Measurements from ENCODE around the gene CENPT.

DNA sequence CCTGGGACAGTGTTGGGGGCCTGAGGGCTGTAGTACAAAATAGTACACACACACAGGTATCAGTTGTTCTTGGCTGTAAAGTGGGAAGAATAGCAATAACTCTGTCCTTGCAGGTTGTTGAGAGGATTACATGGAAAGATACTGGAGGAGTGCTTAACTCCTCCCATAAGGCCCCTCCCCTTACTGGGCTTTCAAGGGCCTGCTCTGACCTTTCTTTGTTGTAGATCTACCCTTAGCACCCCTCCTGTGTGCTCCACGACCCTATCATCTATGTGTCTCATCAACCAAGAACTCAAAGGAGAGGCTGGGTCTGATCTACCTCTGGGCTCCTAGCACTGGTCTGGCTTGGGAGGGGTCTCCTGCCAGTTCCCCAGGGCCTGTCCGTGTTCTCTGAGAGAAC lies 17.1 kb upstream of the CENPT start:
- TF ChIP-seq, protein P1, sequence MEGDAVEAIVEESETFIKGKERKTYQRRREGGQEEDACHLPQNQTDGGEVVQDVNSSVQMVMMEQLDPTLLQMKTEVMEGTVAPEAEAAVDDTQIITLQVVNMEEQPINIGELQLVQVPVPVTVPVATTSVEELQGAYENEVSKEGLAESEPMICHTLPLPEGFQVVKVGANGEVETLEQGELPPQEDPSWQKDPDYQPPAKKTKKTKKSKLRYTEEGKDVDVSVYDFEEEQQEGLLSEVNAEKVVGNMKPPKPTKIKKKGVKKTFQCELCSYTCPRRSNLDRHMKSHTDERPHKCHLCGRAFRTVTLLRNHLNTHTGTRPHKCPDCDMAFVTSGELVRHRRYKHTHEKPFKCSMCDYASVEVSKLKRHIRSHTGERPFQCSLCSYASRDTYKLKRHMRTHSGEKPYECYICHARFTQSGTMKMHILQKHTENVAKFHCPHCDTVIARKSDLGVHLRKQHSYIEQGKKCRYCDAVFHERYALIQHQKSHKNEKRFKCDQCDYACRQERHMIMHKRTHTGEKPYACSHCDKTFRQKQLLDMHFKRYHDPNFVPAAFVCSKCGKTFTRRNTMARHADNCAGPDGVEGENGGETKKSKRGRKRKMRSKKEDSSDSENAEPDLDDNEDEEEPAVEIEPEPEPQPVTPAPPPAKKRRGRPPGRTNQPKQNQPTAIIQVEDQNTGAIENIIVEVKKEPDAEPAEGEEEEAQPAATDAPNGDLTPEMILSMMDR (IDR thresholded peaks at IDR 0.05) = no peak
- no peak for TF ChIP-seq ZFX (IDR thresholded peaks at IDR 0.05; ENCODE audit: borderline replicate concordance)
